Cardiac fibroblast (primary cell): ENCODE results near the gene MYEOV.

Experiments
- DNase-seq, 2 donors: peaks; one replicate each; pipeline versions ENCODE4 v3.0.0 to v3.0.0-alpha.2; 2010; ENCODE audit warnings: low read depth in 2 of 2
- H3K4me3 ChIP-seq, 2 donors: replicated peaks in 1 of 2; 1 replicate in 1 of 2; 2 replicates in 1 of 2; pipeline ENCODE4 v1.5.1; 2011; ENCODE audit warnings: low read depth in 2 of 2, low read length in 2 of 2, mild to moderate bottlenecking in 2 of 2, moderate library complexity in 1 of 2
- TF ChIP-seq, protein P1 (sequence below): IDR thresholded peaks from one replicate; pipeline ENCODE4 v1.5.1; 2011; ENCODE audit warnings: low read depth, mild to moderate bottlenecking, low read length, inconsistent platforms

The MYEOV gene

DNA sequence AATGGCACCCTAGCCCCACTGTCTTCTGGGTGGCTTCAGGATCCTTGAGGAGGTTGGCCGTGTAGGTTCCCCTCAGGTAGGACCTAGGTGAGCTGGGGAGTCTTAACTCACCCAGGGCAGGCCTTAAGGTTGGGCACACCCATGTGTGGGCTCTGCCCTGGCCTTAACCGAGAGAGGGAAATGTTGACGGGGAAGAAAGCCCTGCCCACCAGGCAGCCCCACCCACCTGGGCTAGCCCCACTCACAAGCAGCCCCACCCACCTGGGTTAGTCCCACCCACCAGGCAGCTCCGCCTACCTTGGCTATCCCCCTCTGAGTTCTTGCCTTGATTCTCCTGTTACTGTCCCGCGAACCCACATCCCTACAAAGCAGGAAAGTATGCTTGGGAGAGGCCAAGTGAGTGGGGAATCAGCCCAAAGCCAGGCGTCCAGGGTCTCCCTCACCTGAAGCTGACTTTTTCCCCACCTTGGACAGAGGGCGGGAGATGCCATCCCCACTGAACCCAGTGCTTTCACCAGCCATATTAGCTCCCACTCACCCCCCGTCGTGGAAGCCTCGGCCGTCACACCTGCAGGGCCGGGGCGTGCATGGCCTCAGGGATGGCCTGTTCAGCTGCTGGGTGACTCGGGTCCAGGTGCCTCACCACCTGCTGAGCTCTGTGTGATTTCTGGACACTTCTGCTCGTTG, at the start of gene MYEOV:
TSS of gene MYEOV (plus strand) at position 337 of the 687 bp plus-strand sequence. CDS start 1,200 bp downstream, outside the sequence.
- DNase-seq, result peak in 1 of 2 donors; percentile 55
- no peak within 1 kb of the TSS for H3K4me3 ChIP-seq
- TF ChIP-seq, protein P1, sequence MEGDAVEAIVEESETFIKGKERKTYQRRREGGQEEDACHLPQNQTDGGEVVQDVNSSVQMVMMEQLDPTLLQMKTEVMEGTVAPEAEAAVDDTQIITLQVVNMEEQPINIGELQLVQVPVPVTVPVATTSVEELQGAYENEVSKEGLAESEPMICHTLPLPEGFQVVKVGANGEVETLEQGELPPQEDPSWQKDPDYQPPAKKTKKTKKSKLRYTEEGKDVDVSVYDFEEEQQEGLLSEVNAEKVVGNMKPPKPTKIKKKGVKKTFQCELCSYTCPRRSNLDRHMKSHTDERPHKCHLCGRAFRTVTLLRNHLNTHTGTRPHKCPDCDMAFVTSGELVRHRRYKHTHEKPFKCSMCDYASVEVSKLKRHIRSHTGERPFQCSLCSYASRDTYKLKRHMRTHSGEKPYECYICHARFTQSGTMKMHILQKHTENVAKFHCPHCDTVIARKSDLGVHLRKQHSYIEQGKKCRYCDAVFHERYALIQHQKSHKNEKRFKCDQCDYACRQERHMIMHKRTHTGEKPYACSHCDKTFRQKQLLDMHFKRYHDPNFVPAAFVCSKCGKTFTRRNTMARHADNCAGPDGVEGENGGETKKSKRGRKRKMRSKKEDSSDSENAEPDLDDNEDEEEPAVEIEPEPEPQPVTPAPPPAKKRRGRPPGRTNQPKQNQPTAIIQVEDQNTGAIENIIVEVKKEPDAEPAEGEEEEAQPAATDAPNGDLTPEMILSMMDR, result no peak

GRCh38 chr11:69244266-69244665, 49.7 kb upstream of the MYEOV start:
- no peak for DNase-seq
- TF ChIP-seq, protein P1, result no peak

GRCh38 chr11:69245041-69245440, 48.9 kb upstream of the MYEOV start:
- no peak overlapping the region for H3K4me3 ChIP-seq
- no peak for DNase-seq
- TF ChIP-seq, protein P1, result no peak

More at GRCh38 chr11:69244266-69244665, 49.7 kb upstream of the MYEOV start:
- no peak overlapping the region for H3K4me3 ChIP-seq

DNA sequence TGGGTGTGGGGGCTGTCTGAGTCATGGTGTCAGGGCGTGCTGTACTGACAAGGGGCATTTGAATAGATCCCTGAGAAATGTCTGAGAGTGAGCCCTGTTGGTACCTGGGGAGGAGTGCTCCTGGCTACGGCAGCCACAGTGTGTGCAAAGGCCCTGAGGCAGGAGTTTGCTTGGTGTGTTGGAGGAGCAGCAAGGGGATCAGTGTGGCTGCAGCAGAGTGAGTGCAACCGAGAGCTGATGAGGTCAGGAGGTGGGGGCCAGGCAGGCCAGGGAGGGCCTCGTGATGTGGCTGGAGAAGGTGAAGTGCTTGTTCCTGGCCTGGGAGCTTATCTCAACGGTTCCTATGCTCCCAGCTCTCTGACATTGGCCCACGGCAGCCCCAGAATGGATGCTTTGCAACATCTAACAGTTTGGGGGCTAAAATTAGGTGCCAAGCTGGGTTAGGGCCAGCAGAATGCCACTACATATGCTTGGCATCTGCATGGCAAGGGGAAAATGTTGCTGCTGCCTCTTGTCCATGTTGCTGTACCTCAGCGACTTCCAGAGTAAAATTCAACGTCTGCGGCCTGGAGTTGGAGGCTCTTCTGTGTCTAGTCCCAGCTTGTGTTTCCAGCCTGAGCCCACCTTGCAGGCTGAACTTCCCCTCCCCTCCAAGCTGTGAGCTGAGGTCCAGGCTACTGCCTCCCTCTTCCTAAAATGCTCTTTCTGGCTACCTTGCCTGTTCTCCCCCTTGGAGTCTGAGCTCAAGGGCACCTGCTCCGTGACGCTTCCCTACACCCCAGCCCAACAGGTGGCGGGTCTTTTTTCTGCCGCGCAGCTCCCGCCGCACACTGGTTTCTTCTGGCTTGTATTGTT, 48.2 kb upstream of the MYEOV start:
- no peak overlapping the region for H3K4me3 ChIP-seq
- TF ChIP-seq, protein P1, result no peak
- DNase-seq, result no peak

DNA sequence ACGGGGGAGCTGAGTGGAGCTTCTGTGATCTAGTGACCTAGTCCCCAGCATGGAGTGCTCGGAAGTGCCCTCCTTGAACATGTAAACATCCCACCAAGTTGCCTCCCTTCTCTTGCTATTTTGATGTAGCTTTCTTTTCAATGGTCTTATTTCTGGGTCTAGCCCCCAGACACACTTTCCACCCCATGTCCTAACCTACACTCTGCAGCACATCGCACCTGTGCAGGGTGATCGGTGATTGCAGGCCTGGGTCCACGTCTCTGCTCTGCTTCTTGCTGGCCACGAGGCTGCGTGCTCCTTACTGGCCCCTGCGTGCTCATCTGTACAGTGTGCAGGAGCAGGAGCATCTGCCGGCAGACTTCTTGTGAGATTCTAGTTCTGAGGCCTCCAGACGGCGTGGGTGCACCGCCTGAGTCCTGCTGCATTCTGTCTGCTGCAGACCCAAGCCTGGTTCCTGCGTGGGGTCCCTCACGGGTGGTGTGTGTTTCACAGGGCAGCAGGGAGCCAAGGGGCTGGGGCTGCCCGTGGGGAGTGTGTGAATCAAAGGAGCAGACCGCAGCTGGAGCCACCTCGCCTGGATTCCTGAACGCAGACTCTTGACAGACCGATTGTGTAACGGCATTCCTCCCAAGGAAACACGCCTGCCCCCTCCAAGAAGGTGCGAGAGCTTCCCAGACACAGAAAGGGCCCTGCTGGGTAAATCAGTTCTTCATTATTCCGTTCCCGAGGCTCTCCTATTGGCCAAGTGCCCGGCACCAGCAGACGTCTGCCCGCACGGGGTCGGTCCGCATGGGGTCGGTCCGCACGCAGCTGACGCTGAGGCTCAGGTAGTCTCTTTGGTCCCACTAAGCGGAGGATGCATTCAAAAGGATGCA, 44.4 kb upstream of the MYEOV start:
- TF ChIP-seq, protein P1, result no peak
- H3K4me3 ChIP-seq, result no peak overlapping the region
- peak; percentile 21 to 36 for DNase-seq

- DNase-seq, result no peak
- H3K4me3 ChIP-seq, result no peak overlapping the region
- TF ChIP-seq, protein P1, result no peak
Observed at GRCh38 chr11:69250186-69251056, 43.5 kb upstream of the MYEOV start.
